IgD-negative memory B cell (primary cell): ENCODE data around the gene ANKRD17. TPM values are rescaled to one million over a fixed set of nuclear protein-coding genes. Genes with fewer than 3 reads are reported as not detected.

Source experiments
- H3K27ac Mint-ChIP-seq, 3 donors: one replicate each; pipeline ENCODE4 v1.8.0; 2020 to 2022; ENCODE audit warnings: mild to moderate bottlenecking in 3 of 3, mixed read lengths in 3 of 3, moderate library complexity in 1 of 3
- H3K27me3 Mint-ChIP-seq: one replicate; pipeline ENCODE4 v1.8.0; 2021; ENCODE audit warnings: mixed read lengths
- H3K36me3 Mint-ChIP-seq: one replicate; pipeline ENCODE4 v1.8.0; 2020; ENCODE audit warnings: mild to moderate bottlenecking, mixed read lengths
- H3K4me1 Mint-ChIP-seq, 3 donors: one replicate each; pipeline ENCODE4 v1.8.0; 2020 to 2022; ENCODE audit warnings: mixed read lengths in 3 of 3, mild to moderate bottlenecking in 1 of 3
- H3K4me3 Mint-ChIP-seq, 4 donors: one replicate each; pipeline ENCODE4 v1.8.0; 2020 to 2022; ENCODE audit warnings: mild to moderate bottlenecking in 4 of 4, mixed read lengths in 4 of 4, moderate library complexity in 3 of 4
- H3K9me3 Mint-ChIP-seq, 3 donors: one replicate each; pipeline ENCODE4 v1.8.0; 2020 to 2021; ENCODE audit warnings: mixed read lengths in 3 of 3, mild to moderate bottlenecking in 1 of 3
- polyA plus RNA-seq: library from polyadenylated mRNA; unstranded; fragments of 300-500 nt; fragmentation: Illumina TruSeq; gene quantifications from one replicate; pipeline ENCODE4 v1.2.3, GENCODE V29; 2021

Gene ANKRD17
- polyA plus RNA-seq, 1 donor from 2014 or later = 9.6 TPM

DNA sequence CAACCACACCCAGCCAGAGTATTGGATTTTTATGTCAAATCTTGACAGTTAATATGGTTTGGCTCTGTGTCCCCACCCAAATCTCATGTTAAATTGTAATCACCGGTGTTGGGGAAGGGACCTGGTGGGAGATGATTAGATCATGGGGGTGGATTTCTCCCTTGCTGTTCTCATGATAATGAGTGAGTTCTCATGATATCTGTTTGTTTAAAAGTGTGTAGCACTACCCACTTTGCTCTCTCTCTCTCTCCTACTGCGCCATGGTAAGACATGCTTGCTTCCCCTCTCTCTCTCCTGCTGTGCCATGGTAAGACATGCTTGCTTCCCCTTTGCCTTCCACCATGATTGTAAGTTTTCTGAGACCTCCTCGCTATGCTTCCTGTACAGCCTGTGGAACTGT lies 102.2 kb downstream of the ANKRD17 start:
- H3K36me3 Mint-ChIP-seq = peaks cover 4% of the 10 kb centered on the region
- peak overlapping the region in 1 of 3 donors; percentile 75 for H3K27ac Mint-ChIP-seq
- no peaks in the 10 kb centered on the region for H3K9me3 Mint-ChIP-seq
- no peaks in the 10 kb centered on the region for H3K27me3 Mint-ChIP-seq
- H3K4me1 Mint-ChIP-seq = peaks cover 0 to 3% (median 3%) of the 10 kb centered on the region in 3 donors
- no peak overlapping the region for H3K4me3 Mint-ChIP-seq

DNA sequence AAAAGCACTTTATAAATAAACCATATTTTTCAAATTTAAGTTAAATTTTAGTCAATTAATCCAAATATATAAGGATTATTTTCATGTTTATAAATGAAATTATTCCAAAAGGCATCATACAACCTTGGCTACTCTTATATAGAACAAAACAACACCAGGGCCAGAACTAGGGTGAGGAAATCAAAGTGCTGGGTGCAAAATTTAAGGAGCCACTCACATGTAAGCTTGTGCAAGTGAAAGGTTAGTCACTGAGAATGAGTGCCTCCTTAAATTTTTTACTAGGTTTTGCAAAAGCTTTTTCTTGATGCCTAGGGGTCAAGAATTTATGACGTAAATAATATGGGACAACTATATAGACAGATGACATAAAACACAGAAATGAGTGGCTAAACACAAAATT lies 105.7 kb downstream of the ANKRD17 start:
- Mint-ChIP-seq H3K36me3 (peaks cover 8% of the 10 kb centered on the region), H3K9me3 (no peaks in the 10 kb centered on the region), H3K27me3 (no peaks in the 10 kb centered on the region), H3K4me3 (no peak overlapping the region), H3K4me1 (peaks cover 0 to 3% (median 0%) of the 10 kb centered on the region in 3 donors), H3K27ac (no peak overlapping the region)

DNA sequence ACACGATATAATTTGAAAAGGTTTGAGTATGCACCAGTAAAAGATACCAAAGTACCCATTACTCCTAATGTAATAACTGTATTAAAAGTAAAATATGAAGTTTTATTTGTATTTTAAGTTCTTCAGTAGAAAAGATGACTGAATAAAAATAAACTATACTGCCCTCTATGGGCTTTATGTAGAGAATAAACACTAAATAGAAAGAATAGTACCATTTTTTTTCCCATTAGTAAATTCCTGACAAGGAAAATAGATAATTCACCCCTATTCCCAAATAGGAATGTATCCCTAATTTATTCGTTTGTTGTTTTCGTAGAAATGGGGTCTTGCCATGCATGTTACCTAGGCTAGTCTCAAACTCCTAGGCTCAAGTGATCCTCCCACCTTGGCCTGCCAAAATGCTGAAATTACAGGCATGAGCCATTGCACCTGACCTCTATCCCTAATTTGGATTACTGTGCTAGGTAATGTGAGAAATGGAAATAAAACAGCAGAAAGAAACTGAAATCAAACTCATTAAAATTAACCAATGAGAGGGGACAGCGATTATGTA lies 115.5 kb downstream of the ANKRD17 start:
- peak overlapping the region in 1 of 3 donors; percentile 49 for H3K27ac Mint-ChIP-seq
- H3K4me1 Mint-ChIP-seq = peaks cover 0 to 3% (median 0%) of the 10 kb centered on the region in 3 donors
- H3K4me3 Mint-ChIP-seq = no peak overlapping the region
- H3K9me3 Mint-ChIP-seq = no peaks in the 10 kb centered on the region
- H3K27me3 Mint-ChIP-seq = no peaks in the 10 kb centered on the region
- H3K36me3 Mint-ChIP-seq = peaks cover 3% of the 10 kb centered on the region

DNA sequence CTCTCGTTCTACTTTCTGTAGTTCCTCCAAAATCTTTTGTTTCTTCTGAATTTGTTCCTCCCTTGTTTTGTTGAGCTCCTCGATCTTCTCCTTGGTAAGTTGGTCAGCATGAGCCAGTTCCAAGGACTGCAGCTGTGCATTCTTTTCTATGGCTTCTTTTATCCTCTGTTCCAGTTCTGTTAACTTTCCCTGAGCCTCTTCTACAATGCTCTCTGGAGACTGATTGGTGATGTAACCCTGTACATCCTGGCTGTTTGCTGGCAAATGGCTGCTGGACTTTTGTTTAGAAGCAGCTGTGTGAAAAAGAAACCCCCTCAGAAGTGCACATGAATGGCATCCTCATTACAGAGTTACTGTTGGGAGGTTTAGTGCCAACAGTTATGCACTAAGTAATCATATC lies 118.6 kb downstream of the ANKRD17 start:
- Mint-ChIP-seq H3K36me3 (peaks cover 4% of the 10 kb centered on the region), H3K27me3 (no peaks in the 10 kb centered on the region), H3K4me3 (no peak overlapping the region), H3K9me3 (no peaks in the 10 kb centered on the region), H3K27ac (peak overlapping the region in 1 of 3 donors; percentile 29), H3K4me1 (peaks cover 0 to 3% (median 3%) of the 10 kb centered on the region in 3 donors)

DNA sequence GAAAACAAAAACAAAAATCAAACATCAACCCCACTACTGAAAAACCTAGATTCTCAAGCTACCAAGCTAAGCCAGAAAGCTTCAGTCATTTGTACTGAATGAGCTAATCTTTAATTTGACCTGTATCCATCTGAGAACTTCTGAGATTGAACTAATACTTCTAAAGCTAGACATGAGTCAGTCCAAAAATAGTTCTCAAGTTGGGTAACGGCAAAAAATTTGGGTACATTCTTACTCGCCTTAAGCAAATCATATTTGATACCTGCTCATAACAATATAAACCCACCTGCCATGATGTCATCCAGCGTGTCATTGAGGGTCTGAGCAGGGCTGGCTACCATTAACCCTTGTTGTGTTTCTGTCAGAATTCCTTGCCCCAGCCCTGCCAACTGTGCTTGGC lies 119.4 kb downstream of the ANKRD17 start:
- H3K4me3 Mint-ChIP-seq = no peak overlapping the region
- H3K27ac Mint-ChIP-seq = no peak overlapping the region
- no peaks in the 10 kb centered on the region for H3K27me3 Mint-ChIP-seq
- H3K36me3 Mint-ChIP-seq = peaks cover 3% of the 10 kb centered on the region
- H3K9me3 Mint-ChIP-seq = no peaks in the 10 kb centered on the region
- peaks cover 0 to 3% (median 3%) of the 10 kb centered on the region in 3 donors for H3K4me1 Mint-ChIP-seq

DNA sequence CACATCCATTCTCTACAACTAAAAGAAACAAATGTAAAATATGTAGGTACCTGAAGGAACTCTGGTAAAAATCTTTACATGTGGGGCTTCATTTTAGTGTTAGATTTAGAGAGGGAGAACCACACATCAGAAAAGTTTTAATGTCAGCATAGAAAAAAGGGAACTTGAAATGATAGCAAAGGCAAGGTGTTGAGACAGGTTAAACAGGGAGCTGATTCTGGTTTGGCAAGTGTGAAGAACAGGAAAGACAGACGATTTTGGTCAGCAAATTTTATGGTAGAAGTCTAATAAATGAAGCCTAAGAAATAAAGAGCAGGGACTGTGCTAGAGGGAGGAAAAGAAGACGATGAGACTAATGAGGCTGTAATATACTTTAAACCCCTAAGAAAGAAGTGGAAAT lies 121.5 kb downstream of the ANKRD17 start:
- H3K36me3 Mint-ChIP-seq = peaks cover 3% of the 10 kb centered on the region
- H3K27ac Mint-ChIP-seq = no peak overlapping the region

DNA sequence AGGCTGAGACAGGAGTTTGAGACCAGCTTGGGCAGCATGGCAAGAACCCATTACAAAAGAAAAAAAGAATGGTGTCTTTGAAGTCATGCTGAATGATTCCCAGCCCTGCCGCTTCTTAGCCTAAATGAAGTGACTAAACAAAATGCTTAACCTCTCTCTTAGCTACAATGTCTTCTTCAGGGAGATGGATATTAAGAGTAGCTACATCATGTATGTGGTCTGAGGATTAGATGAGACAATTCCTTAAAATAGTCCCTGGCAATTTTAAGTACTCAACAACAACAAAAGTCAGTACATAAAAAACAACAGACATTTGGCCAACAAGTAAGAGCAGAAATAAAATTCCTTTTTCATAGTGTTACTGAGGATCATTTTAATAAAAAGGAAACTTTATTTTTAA lies 124.8 kb downstream of the ANKRD17 start:
- no peak overlapping the region for H3K4me3 Mint-ChIP-seq

More for the DNA sequence above, 121.5 kb downstream of the ANKRD17 start:
- Mint-ChIP-seq H3K9me3 (no peaks in the 10 kb centered on the region), H3K4me1 (peaks cover 0 to 3% (median 3%) of the 10 kb centered on the region in 3 donors), H3K27me3 (no peaks in the 10 kb centered on the region), H3K4me3 (no peak overlapping the region)

DNA sequence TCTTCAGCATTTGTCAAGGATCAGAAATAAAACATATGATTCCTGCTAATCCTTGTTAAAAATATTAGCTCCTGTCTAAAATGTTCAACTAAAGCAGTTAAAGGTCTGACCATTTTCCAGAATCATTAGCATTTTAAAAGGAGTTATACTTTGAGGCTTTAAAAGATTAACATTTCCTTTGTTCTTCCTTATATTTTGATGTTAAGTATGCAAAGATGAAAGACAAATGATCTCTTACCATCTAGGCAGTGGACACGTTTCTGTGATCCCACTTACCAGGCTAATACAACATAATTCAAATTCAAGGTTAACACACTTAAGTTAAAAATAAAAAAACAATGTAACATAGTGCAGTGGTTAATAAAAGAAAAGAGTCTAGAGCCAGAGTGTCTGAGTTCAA lies 127.3 kb downstream of the ANKRD17 start:
- Mint-ChIP-seq H3K27ac (peak overlapping the region in 1 of 3 donors; percentile 28), H3K36me3 (peaks cover 1% of the 10 kb centered on the region), H3K27me3 (no peaks in the 10 kb centered on the region), H3K9me3 (no peaks in the 10 kb centered on the region), H3K4me1 (peaks cover 0 to 3% (median 0%) of the 10 kb centered on the region in 3 donors), H3K4me3 (no peak overlapping the region)

More for the DNA sequence above, 124.8 kb downstream of the ANKRD17 start:
- no peak overlapping the region for H3K27ac Mint-ChIP-seq
- H3K36me3 Mint-ChIP-seq = peaks cover 5% of the 10 kb centered on the region
- no peaks in the 10 kb centered on the region for H3K27me3 Mint-ChIP-seq
- H3K9me3 Mint-ChIP-seq = no peaks in the 10 kb centered on the region
- peaks cover 0 to 3% (median 3%) of the 10 kb centered on the region in 3 donors for H3K4me1 Mint-ChIP-seq

DNA sequence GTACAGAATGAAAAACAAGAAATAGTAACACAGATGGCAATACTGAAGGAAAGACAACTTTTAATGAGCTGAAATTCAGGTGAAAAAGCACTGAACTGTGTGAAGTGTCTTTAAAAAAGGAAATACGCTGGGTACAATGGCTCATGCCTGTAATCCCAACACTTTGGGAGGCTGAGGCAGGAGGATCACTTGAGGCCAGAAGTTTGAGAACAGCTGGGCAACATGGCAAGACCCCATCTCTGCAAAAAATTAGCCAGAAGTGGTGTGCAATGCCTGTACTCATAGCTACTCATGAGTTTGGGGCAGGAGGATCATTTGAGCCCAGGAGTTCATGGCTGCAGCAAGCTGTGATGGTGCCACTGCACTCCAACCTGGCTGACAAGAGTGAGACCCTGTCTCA lies 129.3 kb downstream of the ANKRD17 start:
- Mint-ChIP-seq H3K9me3 (no peaks in the 10 kb centered on the region), H3K4me1 (peaks cover 0 to 3% (median 0%) of the 10 kb centered on the region in 3 donors), H3K27ac (no peak overlapping the region), H3K27me3 (no peaks in the 10 kb centered on the region), H3K36me3 (peaks cover 1% of the 10 kb centered on the region), H3K4me3 (no peak overlapping the region)

DNA sequence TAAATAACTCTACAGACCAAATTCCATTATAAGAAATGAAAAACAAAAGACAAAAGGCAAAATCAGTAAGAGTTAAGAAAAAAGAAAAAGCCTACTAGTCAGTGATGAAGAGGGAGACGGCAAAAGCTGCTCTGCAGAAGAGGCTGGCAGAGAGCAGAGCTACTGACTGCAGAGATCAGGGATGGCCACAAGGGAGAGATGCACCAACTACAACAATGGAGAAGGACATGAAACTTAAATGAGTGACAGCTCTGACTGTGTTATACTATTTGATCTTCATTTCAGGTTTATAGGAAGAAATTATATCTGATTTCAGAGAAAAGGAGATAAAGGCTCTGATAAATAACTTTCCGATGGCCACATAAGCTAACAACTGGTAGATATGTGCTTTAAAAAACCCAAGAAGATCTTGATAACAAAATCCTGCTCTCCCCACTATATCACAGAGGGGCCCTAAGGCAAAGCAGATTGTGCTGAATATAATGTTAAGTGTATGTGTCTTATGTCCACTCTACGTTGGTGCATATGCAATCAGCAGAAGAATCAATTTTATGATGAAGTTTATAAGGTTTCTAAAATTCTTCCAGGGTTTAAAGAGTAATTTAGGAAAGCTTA lies 130.7 kb downstream of the ANKRD17 start:
- H3K4me3 Mint-ChIP-seq = no peak overlapping the region
- H3K4me1 Mint-ChIP-seq = peaks cover 0 to 3% (median 0%) of the 10 kb centered on the region in 3 donors
- no peaks in the 10 kb centered on the region for H3K9me3 Mint-ChIP-seq
- no peak overlapping the region for H3K27ac Mint-ChIP-seq
- H3K36me3 Mint-ChIP-seq = peaks cover 1% of the 10 kb centered on the region
- no peaks in the 10 kb centered on the region for H3K27me3 Mint-ChIP-seq

DNA sequence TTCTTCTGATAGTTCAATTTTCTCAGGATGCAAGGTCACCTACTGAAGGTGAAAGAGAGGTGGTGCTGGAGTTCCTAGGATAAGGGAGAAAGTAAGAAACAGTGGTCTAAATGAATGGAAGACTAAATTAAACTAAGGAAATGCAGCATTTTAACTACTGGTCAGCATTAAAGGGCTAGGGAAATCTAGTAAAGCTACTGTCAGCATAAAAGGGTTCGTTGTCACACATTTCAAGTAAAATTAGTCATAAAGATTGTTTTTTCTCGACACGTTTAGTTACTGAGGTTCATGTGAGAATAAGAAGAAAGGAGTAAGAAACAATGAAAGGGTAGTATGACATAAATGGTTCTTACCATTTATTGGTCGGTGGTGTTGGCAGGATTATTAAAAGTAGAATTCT lies 149.1 kb downstream of the ANKRD17 start:
- Mint-ChIP-seq H3K4me3 (no peak overlapping the region), H3K27ac (no peak overlapping the region), H3K36me3 (peaks cover 6% of the 10 kb centered on the region), H3K27me3 (no peaks in the 10 kb centered on the region), H3K4me1 (peaks cover 0 to 4% (median 0%) of the 10 kb centered on the region in 3 donors), H3K9me3 (no peaks in the 10 kb centered on the region)

DNA sequence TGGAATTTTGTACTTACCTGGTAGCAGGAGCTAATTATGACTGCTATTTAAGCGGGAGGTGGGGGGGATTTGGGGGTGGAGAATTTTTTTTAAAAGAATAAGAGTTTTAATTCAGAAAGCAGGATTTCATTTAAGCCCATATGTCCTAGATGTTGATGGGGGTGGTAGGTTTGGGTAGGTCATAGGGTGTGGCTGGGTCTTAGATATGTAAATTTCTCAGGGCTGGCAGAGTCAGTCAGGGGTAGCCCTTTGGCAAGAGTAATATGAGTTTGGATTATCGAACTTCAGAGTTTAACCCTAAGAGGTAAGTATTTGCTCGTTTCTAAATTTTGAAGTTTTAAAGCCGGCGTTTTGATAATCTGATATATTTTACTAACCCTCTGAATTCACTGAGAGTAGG lies 153.9 kb downstream of the ANKRD17 start:
- Mint-ChIP-seq H3K4me3 (no peak overlapping the region), H3K9me3 (peaks cover 0 to 1% (median 0%) of the 10 kb centered on the region in 3 donors), H3K27ac (peak overlapping the region in 1 of 3 donors; percentile 32), H3K27me3 (no peaks in the 10 kb centered on the region), H3K4me1 (peaks cover 0 to 8% (median 0%) of the 10 kb centered on the region in 3 donors), H3K36me3 (peaks cover 7% of the 10 kb centered on the region)

DNA sequence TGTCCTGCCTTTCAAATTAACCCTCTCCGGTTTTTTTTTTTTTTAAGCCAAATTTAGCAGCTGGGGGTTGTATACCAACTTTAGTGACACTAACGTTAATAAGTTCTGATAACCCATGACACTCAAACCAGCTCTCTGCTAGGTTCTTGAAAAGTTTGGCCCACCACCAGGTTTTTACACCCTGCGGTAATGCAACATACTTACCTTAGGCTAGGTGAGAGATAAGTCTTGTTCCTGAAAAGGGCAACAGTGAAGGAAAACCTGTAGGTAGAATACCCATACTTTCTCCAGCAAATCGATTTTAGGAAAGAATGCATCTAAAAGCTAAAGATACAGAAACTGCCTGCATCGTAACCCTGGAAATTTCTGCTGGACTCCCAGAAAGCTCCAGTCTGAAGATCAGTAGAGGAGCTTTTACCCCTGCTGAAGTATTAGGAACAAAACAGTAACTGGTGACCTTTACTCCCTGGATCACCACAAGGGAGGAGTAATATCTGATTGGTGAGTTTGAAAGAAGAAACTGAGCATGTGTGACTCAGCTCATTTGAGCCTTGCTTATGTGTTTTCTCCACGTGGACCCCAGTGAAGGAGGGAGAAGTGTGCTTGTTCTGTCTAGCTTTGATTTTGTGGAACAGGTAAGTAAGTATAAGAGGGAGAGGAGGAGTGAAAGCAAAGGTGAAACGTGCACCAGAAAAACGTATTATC lies 154.6 kb downstream of the ANKRD17 start:
- H3K4me1 Mint-ChIP-seq = peaks cover 0 to 8% (median 0%) of the 10 kb centered on the region in 3 donors
- H3K4me3 Mint-ChIP-seq = no peak overlapping the region
- H3K36me3 Mint-ChIP-seq = peaks cover 7% of the 10 kb centered on the region
- H3K27me3 Mint-ChIP-seq = no peaks in the 10 kb centered on the region
- peaks cover 0 to 1% (median 0%) of the 10 kb centered on the region in 3 donors for H3K9me3 Mint-ChIP-seq
- H3K27ac Mint-ChIP-seq = peak overlapping the region in 1 of 3 donors; percentile 65

DNA sequence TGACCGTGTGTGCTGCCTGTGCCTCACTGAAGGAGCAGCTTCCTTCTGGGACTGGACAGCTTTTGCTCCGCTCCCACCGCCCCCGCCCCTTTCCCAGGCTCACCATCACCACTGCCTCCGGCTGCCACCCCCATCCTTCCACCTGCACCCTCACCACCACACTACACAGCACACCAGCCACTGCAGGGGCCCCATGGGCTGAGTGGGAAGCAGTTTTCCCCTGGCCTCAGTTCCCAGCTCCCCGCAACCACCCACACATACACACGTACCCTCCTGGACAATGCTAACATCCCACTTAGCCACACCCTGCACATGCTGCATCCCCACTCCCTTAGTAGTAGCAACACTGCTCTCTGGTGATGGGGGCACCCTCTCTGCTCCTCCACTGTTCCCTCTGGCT lies 159.5 kb downstream of the ANKRD17 start:
- peaks cover 0 to 1% (median 0%) of the 10 kb centered on the region in 3 donors for H3K9me3 Mint-ChIP-seq
- H3K4me1 Mint-ChIP-seq = peaks cover 0 to 2% (median 0%) of the 10 kb centered on the region in 3 donors
- no peaks in the 10 kb centered on the region for H3K27me3 Mint-ChIP-seq
- peak overlapping the region in 1 of 3 donors; percentile 24 for H3K27ac Mint-ChIP-seq
- peaks cover 4% of the 10 kb centered on the region for H3K36me3 Mint-ChIP-seq
- no peak overlapping the region for H3K4me3 Mint-ChIP-seq

DNA sequence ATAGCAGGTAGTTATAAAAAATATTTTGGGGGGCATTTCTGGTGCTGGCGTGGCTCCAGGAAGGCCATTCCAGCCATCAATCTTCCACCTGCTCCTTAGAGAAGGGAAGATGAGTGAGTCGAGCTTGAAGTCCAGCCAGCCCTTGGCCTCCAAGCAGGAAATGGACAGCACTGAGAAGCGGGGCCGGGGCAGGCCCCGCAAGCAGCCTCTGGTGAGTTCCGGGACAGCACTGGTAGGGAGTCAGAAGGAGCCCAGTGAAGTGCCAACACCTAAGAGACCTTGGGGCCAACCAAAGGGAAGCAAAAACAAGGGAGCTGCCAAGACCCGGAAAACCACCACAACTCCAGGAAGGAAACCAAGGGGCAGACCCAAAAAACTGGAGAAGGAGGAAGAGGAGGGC lies 159.9 kb downstream of the ANKRD17 start:
- peaks cover 0 to 2% (median 0%) of the 10 kb centered on the region in 3 donors for H3K4me1 Mint-ChIP-seq
- peaks cover 0 to 1% (median 0%) of the 10 kb centered on the region in 3 donors for H3K9me3 Mint-ChIP-seq
- H3K36me3 Mint-ChIP-seq = peaks cover 4% of the 10 kb centered on the region
- no peaks in the 10 kb centered on the region for H3K27me3 Mint-ChIP-seq
- no peak overlapping the region for H3K4me3 Mint-ChIP-seq
- H3K27ac Mint-ChIP-seq = no peak overlapping the region
